PC-3 (cell line): ENCODE results near the gene TGOLN2. TPM values are rescaled to one million over a fixed set of nuclear protein-coding genes. Genes with fewer than 3 reads are reported as not detected.

Source experiments
- ATAC-seq: fragments of 200-7000 bp; cut with Tn5 transposase; 2 replicates; pipeline ENCODE4 v1.9.1; 2020; ENCODE audit warnings: mild to moderate bottlenecking, moderate library complexity
- BruUV-seq: library from RNA; stranded (reverse); fragments of 400-500 nt; replicated peaks from 2 replicates; lab custom pipeline; 2021; lab: Mats Ljungman, UMichigan
- CTCF ChIA-PET: fragments of 300-600 bp; sonication (Branson Sonifier 250); formaldehyde crosslinking; loops from one replicate; lab custom pipeline; 2022; ENCODE audit warnings: antibody characterized with exemption; lab: Charles Lee
- POLR2A ChIA-PET: fragments of 300-600 bp; sonication (Branson Sonifier 250); formaldehyde crosslinking; loops from one replicate; lab custom pipeline; 2022; ENCODE audit warnings: antibody characterized with exemption; ENCODE audit not compliant: unreplicated experiment; lab: Charles Lee
- DNase-seq: peaks from one replicate; pipeline ENCODE4 v3.0.0-alpha.2; 2015
- H2AFZ ChIP-seq: fragments of 300-600 bp; sonication (generic); 2 replicates; pipeline ENCODE4 v1.6.0; 2016; ENCODE audit warnings: antibody characterized with exemption, low read length
- H3F3A ChIP-seq: fragments of 300-600 bp; sonication (generic); one replicate; pipeline ENCODE4 v1.6.0; 2017; ENCODE audit warnings: antibody characterized with exemption, low read length, control low read depth, mild to moderate bottlenecking; ENCODE audit not compliant: unreplicated experiment
- H3K27ac ChIP-seq: fragments of 300-600 bp; sonication (generic); 2 replicates; pipeline ENCODE4 v1.5.1; 2016; ENCODE audit warnings: mild to moderate bottlenecking, low read length
- H3K27me3 ChIP-seq: fragments of 300-600 bp; sonication (generic); 2 replicates; pipeline ENCODE4 v1.6.1; 2016; ENCODE audit warnings: low read length, mixed read lengths
- H3K36me3 ChIP-seq: fragments of 300-600 bp; sonication (generic); 2 replicates; pipeline ENCODE4 v1.6.1; 2016; ENCODE audit warnings: low read depth, mixed run types, low read length, mixed read lengths
- H3K4me1 ChIP-seq: fragments of 300-600 bp; sonication (generic); 2 replicates; pipeline ENCODE4 v1.5.1; 2016; ENCODE audit warnings: low read length; ENCODE audit not compliant: insufficient read depth
- H3K4me2 ChIP-seq: fragments of 300-600 bp; sonication (generic); 2 replicates; pipeline ENCODE4 v1.6.0; 2016; ENCODE audit warnings: low read length
- H3K4me3 ChIP-seq: fragments of 300-600 bp; sonication (generic); 2 replicates; pipeline ENCODE4 v1.5.1; 2016; ENCODE audit warnings: mild to moderate bottlenecking, low read length, mixed read lengths
- H3K79me2 ChIP-seq: fragments of 300-600 bp; sonication (generic); 2 replicates; pipeline ENCODE4 v1.6.1; 2017; ENCODE audit warnings: low read length, mixed read lengths
- H3K9ac ChIP-seq: fragments of 300-600 bp; sonication (generic); 2 replicates; pipeline ENCODE4 v1.6.0; 2016; ENCODE audit warnings: mild to moderate bottlenecking, low read length
- H3K9me2 ChIP-seq: fragments of 300-600 bp; sonication (generic); replicated peaks from 2 replicates; pipeline ENCODE4 v1.6.1; 2016; ENCODE audit warnings: mixed run types, low read length, mixed read lengths
- H3K9me3 ChIP-seq: fragments of 300-600 bp; sonication (generic); 2 replicates; pipeline ENCODE4 v1.6.1; 2016; ENCODE audit warnings: low read length, mixed read lengths
- H4K20me1 ChIP-seq: fragments of 300-600 bp; sonication (generic); 2 replicates; pipeline ENCODE4 v1.6.1; 2016; ENCODE audit warnings: low read length, mixed read lengths
- EZH2 ChIP-seq: fragments of 300-600 bp; sonication (generic); IDR thresholded peaks from one replicate; pipeline ENCODE4 v1.6.1; 2017; ENCODE audit warnings: antibody characterized with exemption, mild to moderate bottlenecking, low read length; ENCODE audit not compliant: unreplicated experiment
- EZH2phosphoT487 ChIP-seq: fragments of 300-600 bp; sonication (generic); IDR thresholded peaks from 2 replicates; pipeline ENCODE4 v1.6.1; 2018; ENCODE audit warnings: mild to moderate bottlenecking, antibody characterized with exemption, low read length, borderline replicate concordance
- intact Hi-C: fragments of 100-400 bp; cut with micrococcal nuclease; formaldehyde crosslinking; loops from 2 replicates; pipeline ENCODE4 v1.9.0; 2023
- total RNA-seq: library from RNA; depleted of rRNA; stranded (reverse); fragments of >200 nt; gene quantifications from 2 replicates; pipeline ENCODE4 v1.2.3, GENCODE V29; 2014
- TF ChIP-seq, protein P1 (sequence below): fragments of 300-600 bp; sonication (generic); conservative IDR thresholded peaks from 2 replicates; pipeline ENCODE4 v1.5.1; 2017; ENCODE audit warnings: antibody characterized with exemption, low read depth, mild to moderate bottlenecking, low read length

The TGOLN2 gene
- total RNA-seq, 1 experiment from 2014 or later = 48.9 TPM

GRCh38 chr2:85327160-85327821, 498 bp downstream of the TGOLN2 start:
- H4K20me1 ChIP-seq = peaks cover 27% of the 10 kb centered on the region
- peak overlapping the region; percentile 89 for H3K9ac ChIP-seq
- ChIA-PET CTCF (no interaction called here), POLR2A (no interaction called here)
- H3K9me2 ChIP-seq = no peaks in the 10 kb centered on the region
- peak overlapping the region; percentile 92 for H3K4me3 ChIP-seq
- no peaks in the 10 kb centered on the region for H3K9me3 ChIP-seq
- no peak for TF ChIP-seq EZH2phosphoT487
- peaks cover 20% of the 10 kb centered on the region for H3K36me3 ChIP-seq
- H3K27me3 ChIP-seq = no peaks in the 10 kb centered on the region
- peaks cover 61% of the 10 kb centered on the region for H3K79me2 ChIP-seq
- H3F3A ChIP-seq = no peaks in the 10 kb centered on the region
- H2AFZ ChIP-seq = peak overlapping the region; percentile 83
- DNase-seq (peak; percentile 25), ATAC-seq (peak; percentile 37)
- TSS peak; percentile 59 for BruUV-seq
- H3K4me1 ChIP-seq = peaks cover 24% of the 10 kb centered on the region
- no peak overlapping the region for H3K27ac ChIP-seq
- intact Hi-C loops = loop anchor here (5.0 kb wide), 1 partner anchor 275 kb away; the partner anchor contains the start of gene TMEM150A
- H3K4me2 ChIP-seq = peak overlapping the region; percentile 96

- Histone ChIP-seq H3K4me2 (peak overlapping the region; percentile 96), H4K20me1 (peaks cover 27% of the 10 kb centered on the region), H3F3A (no peaks in the 10 kb centered on the region), H3K9ac (peak overlapping the region; percentile 89), H3K27ac (no peak overlapping the region), H3K79me2 (peaks cover 68% of the 10 kb centered on the region), H2AFZ (no peak overlapping the region), H3K4me1 (peaks cover 24% of the 10 kb centered on the region), H3K36me3 (peaks cover 27% of the 10 kb centered on the region), H3K9me2 (no peaks in the 10 kb centered on the region), H3K27me3 (no peaks in the 10 kb centered on the region), H3K4me3 (peak overlapping the region; percentile 92), H3K9me3 (no peaks in the 10 kb centered on the region)
- no TSS peak for BruUV-seq
- ATAC-seq (no peak), DNase-seq (peak; percentile 16)
- ChIA-PET CTCF (no interaction called here), POLR2A (interaction anchor here (0.5 kb wide), 1 partner anchor 14 kb away, joined by 3 read pairs; no protein-coding TSS in a partner anchor)
- intact Hi-C loops = loop anchor here (5.0 kb wide), 1 partner anchor 276 kb away; the partner anchor contains the start of gene TMEM150A
- TF ChIP-seq, protein P1, sequence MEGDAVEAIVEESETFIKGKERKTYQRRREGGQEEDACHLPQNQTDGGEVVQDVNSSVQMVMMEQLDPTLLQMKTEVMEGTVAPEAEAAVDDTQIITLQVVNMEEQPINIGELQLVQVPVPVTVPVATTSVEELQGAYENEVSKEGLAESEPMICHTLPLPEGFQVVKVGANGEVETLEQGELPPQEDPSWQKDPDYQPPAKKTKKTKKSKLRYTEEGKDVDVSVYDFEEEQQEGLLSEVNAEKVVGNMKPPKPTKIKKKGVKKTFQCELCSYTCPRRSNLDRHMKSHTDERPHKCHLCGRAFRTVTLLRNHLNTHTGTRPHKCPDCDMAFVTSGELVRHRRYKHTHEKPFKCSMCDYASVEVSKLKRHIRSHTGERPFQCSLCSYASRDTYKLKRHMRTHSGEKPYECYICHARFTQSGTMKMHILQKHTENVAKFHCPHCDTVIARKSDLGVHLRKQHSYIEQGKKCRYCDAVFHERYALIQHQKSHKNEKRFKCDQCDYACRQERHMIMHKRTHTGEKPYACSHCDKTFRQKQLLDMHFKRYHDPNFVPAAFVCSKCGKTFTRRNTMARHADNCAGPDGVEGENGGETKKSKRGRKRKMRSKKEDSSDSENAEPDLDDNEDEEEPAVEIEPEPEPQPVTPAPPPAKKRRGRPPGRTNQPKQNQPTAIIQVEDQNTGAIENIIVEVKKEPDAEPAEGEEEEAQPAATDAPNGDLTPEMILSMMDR = no peak
- no peak for TF ChIP-seq EZH2phosphoT487
- TF ChIP-seq EZH2 = no peak
Observed at GRCh38 chr2:85326406-85327159, 1.2 kb downstream of the TGOLN2 start.

- H3K4me1 ChIP-seq = peaks cover 24% of the 10 kb centered on the region
- H3K9ac ChIP-seq = peak overlapping the region; percentile 89; the same call in 1 of the 2 replicates
- H3K27me3 ChIP-seq = no peaks in the 10 kb centered on the region
- no peak overlapping the region for H3K27ac ChIP-seq
- no peak for TF ChIP-seq EZH2phosphoT487
- no peak for TF ChIP-seq EZH2
- peak overlapping the region; percentile 92 for H3K4me3 ChIP-seq
- ATAC-seq (no peak), DNase-seq (no peak)
- H4K20me1 ChIP-seq = peaks cover 27% of the 10 kb centered on the region
- no TSS peak for BruUV-seq
- ChIA-PET CTCF (no interaction called here), POLR2A (no interaction called here)
- H3K36me3 ChIP-seq = peaks cover 39% of the 10 kb centered on the region
- intact Hi-C loops = loop anchor here (1.0 to 5.0 kb wide), 2 partner anchors 227 to 277 kb away; partner anchors contain the start of gene TMEM150A
- H2AFZ ChIP-seq = no peak overlapping the region
- peak overlapping the region; percentile 96 for H3K4me2 ChIP-seq
- no peaks in the 10 kb centered on the region for H3K9me3 ChIP-seq
- no peaks in the 10 kb centered on the region for H3F3A ChIP-seq
- H3K79me2 ChIP-seq = peaks cover 79% of the 10 kb centered on the region
- H3K9me2 ChIP-seq = no peaks in the 10 kb centered on the region
Observed at GRCh38 chr2:85325466-85325811, 2.4 kb downstream of the TGOLN2 start.
